Left forelimb (tissue), 1 donor: Measurements from ENCODE around the gene TSPO2.
"Not testable (repeated sequence)": the region's sequence is repeated elsewhere in the genome, so short reads cannot be mapped to it uniquely, and the experiment has no call there.

Experiments
- DNase-seq: peaks from one replicate; pipeline ENCODE4 v3.0.0-alpha.2; 2018; ENCODE audit warnings: low spot score

Gene TSPO2, protein sequence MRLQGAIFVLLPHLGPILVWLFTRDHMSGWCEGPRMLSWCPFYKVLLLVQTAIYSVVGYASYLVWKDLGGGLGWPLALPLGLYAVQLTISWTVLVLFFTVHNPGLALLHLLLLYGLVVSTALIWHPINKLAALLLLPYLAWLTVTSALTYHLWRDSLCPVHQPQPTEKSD

DNA sequence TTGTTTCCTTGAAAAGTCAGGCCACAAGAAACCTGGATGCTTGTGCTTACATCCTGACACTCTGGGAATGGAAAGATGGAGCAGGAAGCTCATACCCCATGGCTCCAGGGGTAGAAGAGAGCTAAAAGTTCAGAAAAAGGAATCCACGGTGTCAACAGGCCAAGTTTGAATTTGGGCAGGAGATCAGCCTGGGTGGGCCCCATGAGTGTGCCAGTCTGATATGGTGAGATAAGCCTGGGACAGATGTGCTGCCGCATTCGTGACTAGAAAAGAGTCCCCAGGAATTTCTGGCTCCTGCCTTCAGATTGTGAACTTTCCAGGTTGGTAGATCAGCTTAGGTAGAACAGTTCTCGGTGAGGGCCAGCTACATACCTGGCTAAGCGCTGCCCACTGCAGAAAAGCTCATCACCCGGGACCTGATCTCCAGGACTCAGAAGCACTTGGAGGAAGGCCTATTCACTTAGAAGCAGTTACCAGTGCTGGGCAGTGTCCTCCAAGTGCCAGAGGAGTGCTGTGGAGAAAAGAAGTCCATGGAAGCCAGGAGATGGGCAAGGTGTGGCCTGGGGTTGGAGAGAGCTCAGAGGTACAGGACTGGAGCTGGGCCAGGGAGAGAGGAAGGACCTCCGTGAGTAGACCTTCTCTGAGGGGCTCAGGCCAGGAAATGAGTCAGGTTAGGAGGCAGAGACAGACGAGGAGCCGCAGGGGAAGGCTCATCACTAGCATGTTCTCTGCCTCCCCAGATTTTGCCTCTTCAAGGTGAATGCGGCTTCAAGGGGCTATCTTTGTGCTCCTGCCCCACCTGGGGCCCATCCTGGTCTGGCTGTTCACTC is at the start of gene TSPO2:
TSS of gene TSPO2 (plus strand) at position 242 of the 830 bp plus-strand sequence. CDS start at position 761, 519 bp downstream.
- DNase-seq: peak; percentile 41

DNA sequence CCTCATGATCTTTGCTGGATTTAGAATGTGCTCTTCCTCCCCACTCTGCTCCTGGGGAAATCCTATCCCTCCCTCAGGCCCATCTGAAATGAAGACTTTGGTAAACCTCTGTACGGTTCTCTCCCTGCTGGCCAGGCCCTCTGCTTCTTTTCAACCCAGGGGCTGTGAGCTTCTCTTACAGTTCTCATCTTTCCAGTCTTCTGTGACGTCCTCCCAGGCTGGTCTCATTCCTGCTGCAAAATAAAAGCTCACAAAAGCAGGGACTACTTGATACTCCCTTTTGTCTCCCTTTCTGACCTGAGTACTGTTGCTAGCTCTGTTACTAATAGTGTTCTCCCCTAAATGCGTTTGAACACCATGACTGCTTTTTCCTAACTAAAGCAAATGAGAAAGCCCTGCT is 49.5 kb upstream of the TSPO2 start:
- no peak for DNase-seq

DNA sequence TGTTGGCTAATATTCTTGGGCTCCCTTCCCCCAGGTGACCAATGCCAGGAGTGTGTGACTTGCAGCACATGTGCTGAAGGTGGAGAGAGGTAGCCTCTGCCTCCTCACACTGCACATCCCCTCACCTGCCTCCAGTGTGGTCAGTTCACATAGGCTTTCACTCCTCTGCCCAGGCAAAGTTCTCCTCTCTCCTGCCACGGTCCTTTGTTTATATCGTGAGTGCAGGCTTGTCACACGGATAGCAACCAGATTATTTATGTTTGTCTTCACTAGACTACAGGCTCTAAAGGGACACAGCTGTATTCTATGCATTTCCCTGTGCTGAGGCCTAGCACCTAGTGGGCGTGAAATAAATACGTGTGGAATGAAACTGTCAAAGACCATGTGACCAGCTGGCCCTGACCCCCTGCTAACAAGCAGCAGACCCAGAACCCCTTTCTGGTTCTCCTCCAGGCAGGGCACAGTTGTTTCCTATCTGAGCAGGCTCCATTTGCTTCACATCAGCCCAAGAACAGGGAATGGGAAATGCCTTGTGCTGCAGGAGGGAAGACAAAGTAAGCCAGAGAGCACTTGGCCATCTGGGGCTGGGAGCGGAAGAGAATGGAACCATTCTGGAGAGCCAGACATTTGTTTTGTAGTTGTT is 45.6 kb upstream of the TSPO2 start:
- no peak for DNase-seq

DNA sequence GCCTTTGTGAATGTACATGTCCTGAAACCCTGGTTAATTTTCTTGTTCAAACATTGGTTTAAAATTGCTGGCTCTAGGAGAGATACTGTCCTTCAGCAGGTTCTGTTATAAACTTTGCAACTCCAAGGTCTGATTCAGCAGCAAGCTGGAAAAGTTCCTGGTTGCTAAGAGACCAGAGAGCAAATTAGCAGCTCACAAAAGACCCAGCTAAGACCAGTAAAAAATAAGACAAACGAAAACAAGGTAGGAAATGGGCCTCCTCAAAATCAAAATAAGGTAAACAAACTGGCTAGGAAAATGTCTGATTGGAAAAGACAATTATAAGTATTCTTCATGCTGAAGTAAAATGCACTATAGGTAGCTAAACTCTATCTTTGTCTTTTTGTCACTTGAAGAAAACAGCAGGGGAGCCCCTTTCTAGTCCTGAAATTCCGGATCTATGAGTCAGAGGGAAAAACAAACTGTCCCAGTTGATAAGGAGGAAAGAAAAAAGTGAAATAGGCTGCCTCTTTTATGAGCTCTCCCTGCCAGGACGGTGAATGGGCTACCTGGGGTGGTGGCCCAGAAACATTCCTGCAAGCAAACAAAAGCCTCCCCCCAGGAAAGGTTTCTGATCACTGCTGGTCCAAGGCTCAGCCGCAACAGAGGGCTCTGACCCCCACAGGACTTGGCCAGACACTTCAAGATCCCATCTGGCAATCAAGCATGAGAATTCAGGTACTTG is 44.9 kb upstream of the TSPO2 start:
- no peak for DNase-seq

DNA sequence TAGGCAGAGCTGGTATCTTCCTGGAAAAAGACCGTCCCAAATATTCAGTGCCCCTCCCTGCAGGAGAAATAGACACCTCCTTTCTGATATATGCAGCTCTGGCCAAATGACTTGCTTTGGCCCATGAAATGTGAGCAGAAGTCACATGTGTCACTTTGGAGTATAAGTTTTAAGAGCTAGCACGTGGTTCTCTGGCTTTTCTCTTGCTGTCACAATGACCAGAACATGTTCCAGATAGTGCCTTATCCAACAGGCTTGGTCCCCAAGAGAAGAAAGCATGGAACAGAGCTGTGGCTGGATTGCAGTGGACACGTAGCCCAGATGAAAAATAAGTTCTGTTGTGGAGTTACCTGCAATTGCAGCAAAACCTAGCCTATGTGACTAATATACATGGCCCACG is 43.6 kb upstream of the TSPO2 start:
- DNase-seq: no peak

DNA sequence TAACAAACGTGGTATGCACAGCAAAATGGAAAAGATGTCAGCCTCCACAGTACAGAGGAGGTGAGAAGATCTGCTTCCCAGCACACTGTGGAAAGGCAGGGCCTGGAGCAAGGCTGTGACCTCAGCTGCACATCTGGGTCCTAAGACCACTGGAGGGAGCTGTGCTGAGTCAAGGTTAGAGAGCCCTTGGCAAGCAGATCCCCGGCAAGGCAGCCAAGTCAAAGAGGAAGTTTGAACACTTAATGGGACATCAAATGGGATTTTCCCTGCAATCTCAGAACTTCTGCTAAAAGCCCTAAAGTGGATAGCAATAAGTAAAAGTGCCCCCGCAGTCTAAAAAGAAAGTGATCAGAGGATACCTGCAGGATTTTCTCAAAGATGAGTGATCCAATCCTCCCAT is 42.7 kb upstream of the TSPO2 start:
- DNase-seq: no peak

DNA sequence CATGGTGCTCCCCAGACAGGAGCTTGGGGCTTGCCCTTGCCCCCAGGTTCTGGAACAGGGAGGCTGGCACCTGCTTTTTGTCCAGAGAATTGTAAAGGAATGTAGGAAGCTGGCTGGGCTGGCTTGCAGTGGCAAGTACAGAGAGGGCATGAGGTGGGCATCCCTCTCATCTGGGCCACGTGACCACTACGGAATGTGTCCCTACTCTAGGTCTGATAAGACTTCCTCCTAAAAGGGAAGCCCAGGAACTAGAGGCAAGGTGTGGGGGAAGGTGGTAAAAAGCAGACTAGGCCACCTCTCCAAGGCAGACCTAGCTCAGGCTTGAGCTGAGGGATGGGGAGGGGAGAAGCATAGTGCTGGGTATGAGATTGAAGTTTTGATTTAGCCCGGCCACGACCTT is 42.0 kb upstream of the TSPO2 start:
- no peak for DNase-seq

DNA sequence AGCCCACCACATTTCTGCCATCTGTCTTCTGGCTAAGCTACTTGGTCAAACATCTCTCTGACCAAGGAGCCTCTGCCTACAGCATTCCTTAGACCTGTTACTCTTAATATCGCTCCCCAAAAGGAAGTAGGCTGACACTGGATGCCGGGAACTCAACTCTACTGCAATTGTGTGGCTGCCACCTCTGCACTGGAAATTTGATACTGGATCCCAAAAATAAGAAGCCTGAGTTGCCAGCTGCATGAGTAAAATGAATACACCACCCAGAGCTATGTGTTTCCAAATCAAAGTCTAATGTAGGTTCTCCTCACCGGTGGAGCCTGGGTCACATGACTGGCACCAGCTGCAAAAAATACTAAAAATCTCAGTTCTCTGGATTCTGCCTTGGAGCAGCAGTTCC is 40.1 kb upstream of the TSPO2 start:
- no peak for DNase-seq

DNA sequence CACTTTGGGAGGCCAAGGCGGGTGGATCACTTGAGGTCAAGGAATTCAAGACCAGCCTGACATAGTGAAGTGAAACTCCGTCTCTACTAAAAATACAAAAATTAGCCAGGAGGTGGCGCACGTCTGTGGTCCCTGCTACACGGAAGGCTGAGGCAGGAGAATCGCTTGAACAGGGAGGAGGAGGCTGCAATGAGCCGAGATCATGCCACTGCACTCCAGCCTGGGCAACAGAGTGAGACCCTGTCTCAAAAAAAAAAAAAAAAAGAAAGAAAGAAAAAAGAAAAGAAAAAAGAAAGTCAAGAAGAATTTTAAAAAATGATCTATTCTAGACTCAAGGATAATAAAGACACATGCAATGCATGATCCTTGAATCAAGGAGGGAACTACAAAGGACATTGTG is 36.0 kb upstream of the TSPO2 start:
- DNase-seq: not testable (repeated sequence)

DNA sequence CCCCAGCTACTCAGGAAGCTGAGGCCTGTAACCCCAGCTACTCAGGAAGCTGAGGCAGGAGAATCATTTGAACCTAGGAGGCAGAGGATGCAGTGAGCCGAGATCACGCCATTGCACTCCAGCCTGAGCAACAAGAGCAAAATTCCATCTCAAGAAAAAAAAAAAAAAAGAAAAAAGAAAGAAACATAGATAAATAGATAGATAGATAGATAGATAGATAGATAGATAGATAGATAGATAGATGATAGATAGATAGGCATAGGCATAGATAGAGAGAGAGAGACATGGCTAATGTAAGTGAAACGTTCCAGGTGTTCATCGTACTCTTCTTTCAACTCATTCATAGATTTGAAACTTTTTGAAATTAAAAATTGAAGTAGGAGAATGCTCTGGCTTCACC is 35.3 kb upstream of the TSPO2 start:
- not testable (repeated sequence) for DNase-seq

DNA sequence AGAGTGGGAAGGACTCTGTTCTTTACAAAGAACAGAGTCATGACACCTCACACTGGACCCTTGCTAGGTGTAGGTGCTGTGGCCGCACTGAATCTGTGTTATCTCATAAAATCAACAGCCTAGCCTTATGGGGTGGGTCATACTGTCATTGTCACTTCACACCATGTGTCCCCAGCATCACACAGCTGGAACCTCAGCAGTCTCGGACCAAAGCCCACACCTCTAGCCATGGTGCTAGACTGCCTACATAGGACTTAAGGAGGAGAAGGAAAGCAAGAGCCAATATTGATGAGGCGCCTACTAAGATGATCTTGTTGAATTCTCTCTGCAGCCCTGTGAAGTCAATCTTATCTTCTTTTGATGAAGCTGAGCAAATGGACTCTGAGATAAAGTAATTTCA is 34.3 kb upstream of the TSPO2 start:
- DNase-seq: no peak

DNA sequence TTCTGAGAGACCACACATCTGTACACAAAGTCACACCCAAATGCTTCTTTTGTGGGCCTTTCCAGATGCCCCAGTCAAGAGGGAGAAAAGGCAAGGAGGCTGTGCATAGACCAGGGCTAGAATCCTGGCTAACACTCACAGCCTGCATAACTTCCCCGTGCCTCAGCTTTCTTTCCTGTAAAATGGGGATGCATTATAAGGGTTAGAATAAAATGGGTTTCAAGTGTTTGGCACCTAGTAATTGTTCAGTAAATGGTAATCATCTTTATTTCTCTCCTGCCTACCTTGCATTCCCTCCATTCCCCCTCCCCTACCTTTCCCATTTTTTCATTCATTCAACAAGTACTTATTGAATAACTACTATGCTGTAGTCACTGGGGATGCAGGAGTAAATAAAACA is 32.6 kb upstream of the TSPO2 start:
- no peak for DNase-seq

DNA sequence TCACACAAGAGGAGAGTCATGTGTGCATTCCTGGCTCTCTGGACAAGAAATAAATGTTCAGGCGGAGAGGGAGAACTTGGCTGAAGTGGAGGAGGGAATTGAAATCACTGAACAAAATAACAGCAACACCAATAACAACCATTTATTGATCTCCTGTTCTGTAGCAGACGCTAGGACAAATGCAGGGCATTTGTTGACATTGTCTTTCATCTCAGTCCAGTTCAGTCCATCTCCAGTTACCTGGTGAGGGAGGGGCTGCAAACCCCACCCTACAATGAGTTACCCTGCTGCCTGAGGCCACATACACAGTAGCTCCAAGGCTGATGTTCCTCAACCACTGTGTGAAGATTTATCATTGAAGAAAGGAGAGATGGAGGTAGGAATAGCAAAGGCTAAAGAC is 30.6 kb upstream of the TSPO2 start:
- DNase-seq: no peak

DNA sequence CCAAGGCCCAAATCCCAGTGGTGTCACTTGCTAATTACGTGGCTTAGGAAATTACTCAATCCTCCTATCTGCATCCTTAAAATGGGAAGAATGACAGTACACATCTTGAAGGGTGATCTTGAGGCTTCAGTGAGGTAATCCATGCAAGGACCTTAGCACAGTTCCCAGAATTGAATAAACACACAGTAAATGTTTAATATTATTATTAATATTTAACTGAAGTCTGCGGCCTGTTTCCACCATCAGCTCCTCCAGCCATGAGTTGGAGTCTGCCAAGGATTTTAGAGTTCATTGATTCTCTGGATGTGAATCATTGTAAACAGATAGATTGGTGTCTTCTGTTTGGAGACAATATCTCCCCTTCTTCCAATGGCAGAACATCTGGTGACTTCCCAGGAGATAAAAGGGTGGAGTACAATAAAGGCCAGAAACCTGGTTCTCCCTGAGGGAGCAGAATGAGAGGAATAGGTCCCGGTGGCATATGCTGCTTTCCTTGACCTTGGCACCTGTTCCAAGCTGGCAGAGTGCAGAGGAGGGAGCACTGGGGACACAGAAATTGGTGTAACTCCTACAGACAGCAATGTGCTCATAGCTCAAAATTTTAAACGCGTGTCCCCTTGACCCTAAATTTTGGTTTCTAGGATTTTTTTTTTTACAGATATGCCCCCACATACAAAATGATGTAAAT is 28.7 kb upstream of the TSPO2 start:
- DNase-seq: no peak

DNA sequence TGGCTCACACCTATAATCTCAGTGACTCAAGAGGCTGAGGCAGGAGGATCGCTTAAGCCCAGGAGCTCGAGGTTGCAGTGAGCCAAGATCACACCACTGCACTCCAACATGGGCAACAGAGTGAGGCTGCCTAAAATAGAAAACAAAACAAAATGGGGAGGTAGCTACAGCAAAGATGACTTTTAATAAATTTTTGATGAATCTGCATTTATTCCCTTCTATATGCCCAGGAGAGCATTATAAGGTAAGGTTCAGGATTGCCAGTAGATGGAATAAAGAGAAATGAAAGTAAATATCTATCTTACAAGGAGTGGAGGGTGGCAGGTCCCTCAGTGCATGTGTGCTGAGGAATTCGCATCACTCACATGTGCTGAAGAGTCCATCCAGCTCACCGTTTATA is 27.5 kb upstream of the TSPO2 start:
- DNase-seq: no peak

DNA sequence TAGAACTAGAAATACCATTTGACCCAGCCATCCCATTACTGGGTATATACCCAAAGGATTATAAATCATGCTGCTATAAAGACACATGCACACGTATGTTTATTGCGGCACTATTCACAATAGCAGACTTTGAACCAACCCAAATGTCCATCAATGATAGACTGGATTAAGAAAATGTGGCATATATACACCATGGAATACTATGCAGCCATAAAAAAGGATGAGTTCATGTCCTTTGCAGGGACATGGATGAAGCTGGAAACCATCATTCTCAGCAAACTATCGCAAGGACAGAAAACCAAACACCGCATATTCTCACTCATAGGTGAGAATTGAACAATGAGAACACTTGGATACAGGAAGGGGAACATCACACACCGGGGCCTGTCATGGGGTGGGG is 26.4 kb upstream of the TSPO2 start:
- not testable (repeated sequence) for DNase-seq

DNA sequence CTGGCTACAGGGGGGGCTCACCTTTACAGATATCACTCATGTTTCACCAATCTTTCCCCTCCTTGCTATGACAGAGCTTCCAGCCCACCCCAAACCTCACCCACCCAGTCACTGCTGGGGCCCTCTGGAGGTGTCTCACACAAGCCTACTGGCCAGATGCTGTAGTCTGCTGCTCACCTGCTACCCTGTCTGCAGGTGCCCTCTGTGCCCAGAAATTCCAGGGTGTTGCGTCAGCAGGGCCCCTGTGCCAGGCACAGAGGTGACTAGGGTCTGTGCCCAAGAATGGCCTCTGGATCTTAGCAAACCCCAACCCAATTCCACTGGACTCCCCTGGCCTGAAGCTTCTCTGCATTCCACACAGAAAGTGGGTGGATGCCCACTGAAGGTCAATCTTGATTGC is 24.6 kb upstream of the TSPO2 start:
- DNase-seq: no peak

DNA sequence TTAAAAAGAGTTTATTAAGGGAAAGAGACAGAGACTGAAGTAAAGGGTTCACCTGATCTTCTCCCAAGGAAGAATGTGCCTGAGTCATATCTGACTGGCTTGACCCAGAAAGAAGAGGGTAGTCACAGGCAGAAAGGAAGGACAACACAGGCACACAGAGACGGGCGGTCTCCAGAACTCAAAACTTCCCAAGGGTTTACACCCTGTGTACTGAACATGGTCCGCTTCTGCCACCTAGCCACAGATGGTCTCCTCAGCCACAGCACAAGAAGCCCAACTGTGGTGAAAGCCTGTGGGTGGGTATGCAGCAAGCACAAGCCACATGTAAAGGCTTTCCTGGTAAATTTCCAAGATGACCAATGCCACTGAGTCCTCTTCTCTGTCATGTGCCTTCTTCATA is 20.4 kb upstream of the TSPO2 start:
- DNase-seq: no peak

DNA sequence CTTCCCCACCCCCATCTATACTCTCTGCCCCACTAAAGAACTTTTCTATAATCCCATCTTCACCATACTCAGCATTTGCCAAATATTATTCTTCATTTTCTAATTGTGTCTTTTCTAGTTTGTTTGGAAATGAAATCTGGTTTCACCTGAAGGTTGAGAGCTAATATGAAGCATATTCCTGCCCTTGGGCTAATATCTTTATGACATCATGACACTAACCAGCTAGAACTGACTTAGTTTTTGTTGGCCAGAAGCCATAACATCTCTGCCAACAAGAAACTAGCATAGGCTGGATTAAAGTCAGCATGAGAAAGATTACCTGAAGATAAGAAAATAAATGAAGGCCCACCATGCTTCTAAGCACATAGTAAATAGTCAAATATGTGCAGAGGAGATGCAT is 20.0 kb upstream of the TSPO2 start:
- DNase-seq: no peak

DNA sequence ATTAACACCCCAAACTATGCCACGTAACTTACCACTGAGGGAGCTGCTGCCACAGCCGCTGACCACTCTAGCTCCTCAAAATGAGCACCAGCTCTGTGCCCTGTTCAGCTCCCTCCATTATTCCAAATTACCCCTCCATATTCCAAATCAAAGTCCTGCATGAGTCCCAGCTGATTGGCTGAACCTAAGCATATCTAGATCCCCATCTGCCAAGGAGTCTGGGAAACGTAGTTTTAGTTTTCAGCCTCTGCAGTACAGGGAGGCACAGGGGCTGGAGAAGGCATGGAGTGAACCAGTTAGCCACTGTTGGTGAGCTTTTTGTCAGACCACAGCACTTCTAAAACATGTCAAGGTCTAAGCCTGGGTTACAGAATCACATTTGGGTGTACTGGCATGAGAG is 19.2 kb upstream of the TSPO2 start:
- no peak for DNase-seq

DNA sequence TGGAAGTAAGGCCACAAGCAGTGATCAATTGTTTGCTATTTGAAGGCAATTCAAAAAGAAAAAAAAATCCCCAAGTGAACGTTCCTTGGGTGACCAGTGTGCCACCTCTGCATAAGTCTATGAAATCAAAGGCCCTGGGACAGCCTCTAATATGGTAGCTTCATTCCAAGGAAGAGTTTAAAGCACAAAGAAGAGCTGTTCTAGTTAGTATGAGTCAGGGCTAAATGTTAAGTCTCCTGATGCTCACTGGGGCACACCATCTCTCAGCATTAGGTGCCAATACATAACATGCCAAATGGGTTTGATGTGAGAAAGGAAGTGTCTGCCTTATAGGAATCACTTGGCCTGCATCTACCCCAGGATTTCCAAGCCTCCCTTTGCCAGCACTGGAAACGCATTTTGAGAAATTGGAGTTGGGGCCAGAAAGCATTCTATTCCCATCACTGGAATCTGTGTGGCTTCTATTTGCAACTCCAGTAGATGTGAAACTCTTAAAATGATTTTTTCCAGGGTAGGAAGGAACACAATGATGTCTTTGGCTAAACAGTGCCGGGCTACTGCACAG is 16.2 kb upstream of the TSPO2 start:
- no peak for DNase-seq

DNA sequence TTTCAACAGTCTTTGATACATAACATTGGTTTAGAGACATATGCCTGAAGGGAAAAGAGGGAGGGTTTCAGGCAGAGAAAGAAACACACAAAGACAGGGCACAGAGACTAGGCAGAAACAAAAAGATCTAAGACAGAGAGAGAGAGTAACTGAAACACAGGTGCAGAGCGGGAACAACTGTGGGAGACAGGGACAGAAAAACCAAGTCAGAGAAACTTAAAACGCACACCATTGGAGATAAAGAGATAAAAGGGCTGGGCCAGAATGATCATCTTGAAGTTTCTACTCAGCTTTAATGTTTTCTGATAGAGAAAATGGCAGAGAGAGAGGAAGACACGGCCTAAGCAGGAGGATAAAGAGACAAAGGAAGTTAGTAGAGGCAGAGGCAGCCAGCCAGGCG is 15.0 kb upstream of the TSPO2 start:
- no peak for DNase-seq
